ENCODE data around the gene XXYLT1.

- no peak for TF ChIP-seq CSRNP3 (CRISPR knock-in tag; IDR thresholded peaks at IDR 0.05)
- TF ChIP-seq ZFP3 (CRISPR knock-in tag; IDR thresholded peaks at IDR 0.05), result no peak
- no peak for TF ChIP-seq PATZ1 (CRISPR knock-in tag; IDR thresholded peaks at IDR 0.05; ENCODE audit: borderline replicate concordance)
- no peak for TF ChIP-seq ZFP30 (CRISPR knock-in tag; IDR thresholded peaks at IDR 0.05)
- no peak for TF ChIP-seq CSDC2 (CRISPR knock-in tag; IDR thresholded peaks at IDR 0.05)
- TF ChIP-seq ARNTL (CRISPR knock-in tag; IDR thresholded peaks at IDR 0.05; ENCODE audit: borderline replicate concordance, low read depth), result no peak
- no peak for TF ChIP-seq RARB (CRISPR knock-in tag; IDR thresholded peaks at IDR 0.05)
- TF ChIP-seq ISL1 (CRISPR knock-in tag; IDR thresholded peaks at IDR 0.05), result no peak
- TF ChIP-seq ZNF565 (CRISPR knock-in tag; conservative IDR thresholded peaks at IDR 0.05; ENCODE audit: low read depth), result no peak
Measured at GRCh38 chr3:195059471-195060216, 211.3 kb downstream of the XXYLT1 start.
